Measurements from ENCODE around the gene GOLGA6L7.
"Not testable (repeated sequence)": the region's sequence is repeated elsewhere in the genome, so short reads cannot be mapped to it uniquely, and the experiment has no call there.

The GOLGA6L7 gene

GRCh38 chr15:28848521-28848920 is at the start of gene GOLGA6L7:
Gene GOLGA6L7 (minus strand): TSS chr15:28848644. CDS start chr15:28848549, 95 bp downstream.
- DNase-seq (ENCODE audit: low read depth in 4 of 4, low spot score in 1 of 4), result not testable (repeated sequence)

- DNase-seq (ENCODE audit: low read depth in 4 of 4, low spot score in 1 of 4), result no peak
These were observed 49.6 kb upstream of the GOLGA6L7 start for GRCh38 chr15:28897861-28898585.

GRCh38 chr15:28896951-28897350 is 48.5 kb upstream of the GOLGA6L7 start:
- no peak for DNase-seq (ENCODE audit: low read depth in 4 of 4, low spot score in 1 of 4)

- DNase-seq (ENCODE audit: low read depth in 4 of 4, low spot score in 1 of 4), result no peak
These were observed 47.1 kb upstream of the GOLGA6L7 start for GRCh38 chr15:28895566-28895965.

GRCh38 chr15:28895146-28895545 is 46.7 kb upstream of the GOLGA6L7 start:
- DNase-seq (ENCODE audit: low read depth in 4 of 4, low spot score in 1 of 4), result no peak

- no peak for DNase-seq (ENCODE audit: low read depth in 4 of 4, low spot score in 1 of 4)
These were observed 46.2 kb upstream of the GOLGA6L7 start for GRCh38 chr15:28894631-28895030.

GRCh38 chr15:28892789-28893610 is 44.6 kb upstream of the GOLGA6L7 start:
- DNase-seq (ENCODE audit: low read depth in 4 of 4, low spot score in 1 of 4), result no peak

- DNase-seq (ENCODE audit: low read depth in 4 of 4, low spot score in 1 of 4), result no peak
These were observed 43.1 kb upstream of the GOLGA6L7 start for GRCh38 chr15:28891588-28891987.

GRCh38 chr15:28890711-28891495 is 42.5 kb upstream of the GOLGA6L7 start:
- no peak for DNase-seq (ENCODE audit: low read depth in 4 of 4, low spot score in 1 of 4)

- not testable (repeated sequence) for DNase-seq (ENCODE audit: low read depth in 4 of 4, low spot score in 1 of 4)
These were observed 41.8 kb upstream of the GOLGA6L7 start for GRCh38 chr15:28890291-28890690.

GRCh38 chr15:28889871-28890270 is 41.4 kb upstream of the GOLGA6L7 start:
- not testable (repeated sequence) for DNase-seq (ENCODE audit: low read depth in 4 of 4, low spot score in 1 of 4)

- DNase-seq (ENCODE audit: low read depth in 4 of 4, low spot score in 1 of 4), result no peak
These were observed 40.9 kb upstream of the GOLGA6L7 start for GRCh38 chr15:28889346-28889745.

- DNase-seq (ENCODE audit: low read depth in 4 of 4, low spot score in 1 of 4), result no peak
These were observed 40.5 kb upstream of the GOLGA6L7 start for GRCh38 chr15:28888900-28889299.

GRCh38 chr15:28888302-28888894 is 40.0 kb upstream of the GOLGA6L7 start:
- no peak for DNase-seq (ENCODE audit: low read depth in 4 of 4, low spot score in 1 of 4)

GRCh38 chr15:28887339-28888174 is 39.1 kb upstream of the GOLGA6L7 start:
- no peak for DNase-seq (ENCODE audit: low read depth in 4 of 4, low spot score in 1 of 4)

- DNase-seq (ENCODE audit: low read depth in 4 of 4, low spot score in 1 of 4), result peak in 1 of 4 experiments; percentile 11
These were observed 38.2 kb upstream of the GOLGA6L7 start for GRCh38 chr15:28886431-28887338.

GRCh38 chr15:28885630-28886430 is 37.4 kb upstream of the GOLGA6L7 start, which contains the start of gene APBA2:
Gene APBA2 (plus strand): TSS chr15:28885974. CDS start chr15:29053885, 167,911 bp downstream.
- peak in 2 of 4 experiments; percentile 25 to 26 for DNase-seq (ENCODE audit: low read depth in 4 of 4, low spot score in 1 of 4)

- no peak for DNase-seq (ENCODE audit: low read depth in 4 of 4, low spot score in 1 of 4)
These were observed 36.7 kb upstream of the GOLGA6L7 start for GRCh38 chr15:28885128-28885629.

All from stimulated activated CD4-positive, alpha-beta T cell treated with anti-CD3 and anti-CD28 coated beads, Interleukin-1b, Interleukin-23, amount 100 ng/mL, for 24 hours (primary cell).